ENCODE results near the gene MAST3.

Gene MAST3
- total RNA-seq, result 4.4 to 36.3 (median 17.8) reads per million in 18 experiments

DNA sequence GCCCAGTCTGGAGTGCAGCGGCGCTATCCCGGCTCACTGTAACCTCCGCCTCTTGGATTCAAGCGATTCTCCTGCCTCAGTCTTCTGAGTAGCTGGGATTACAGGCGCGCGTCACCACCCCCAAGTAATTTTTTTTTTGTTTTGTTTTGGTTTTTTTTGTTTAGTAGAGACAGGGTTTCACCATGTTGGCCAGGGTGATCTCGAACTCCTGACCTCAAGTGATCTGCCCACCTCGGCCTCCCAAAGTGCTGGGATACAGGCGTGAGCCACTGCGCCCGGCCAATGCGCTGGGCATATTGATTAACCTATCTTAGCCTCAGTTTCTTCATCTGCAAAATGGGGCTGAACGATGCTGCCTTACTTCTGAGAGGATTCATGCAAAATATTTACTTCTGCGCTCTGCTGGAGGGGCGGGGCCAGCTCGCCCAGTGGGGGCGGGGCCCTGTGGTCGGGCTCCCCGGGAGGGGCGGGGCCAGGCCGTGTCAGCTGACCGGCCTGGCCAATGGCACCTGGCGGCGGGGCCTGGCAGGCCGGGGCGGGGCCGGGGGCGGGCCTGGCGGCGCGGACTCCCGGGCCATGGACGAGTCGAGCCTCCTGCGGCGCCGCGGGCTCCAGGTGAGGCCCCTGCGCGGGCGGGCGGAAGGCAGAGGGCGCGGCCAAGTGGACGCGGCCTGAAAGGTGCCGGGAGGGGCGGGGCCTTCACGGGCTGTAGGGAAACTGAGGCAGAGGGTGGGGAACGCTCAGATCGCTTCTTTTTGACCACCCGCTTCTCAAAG is at the start of gene MAST3:
TSS of gene MAST3 (plus strand) at position 562 of the 776 bp plus-strand sequence. CDS start at position 577, 15 bp downstream.
- DNase-seq, result peak; percentile 91 to 93

GRCh38 chr19:18049385-18049784 is 48.2 kb upstream of the MAST3 start:
- DNase-seq, result peak; percentile 37 to 51

- DNase-seq, result no peak
Measured at GRCh38 chr19:18051887-18052286, 45.7 kb upstream of the MAST3 start.

DNA sequence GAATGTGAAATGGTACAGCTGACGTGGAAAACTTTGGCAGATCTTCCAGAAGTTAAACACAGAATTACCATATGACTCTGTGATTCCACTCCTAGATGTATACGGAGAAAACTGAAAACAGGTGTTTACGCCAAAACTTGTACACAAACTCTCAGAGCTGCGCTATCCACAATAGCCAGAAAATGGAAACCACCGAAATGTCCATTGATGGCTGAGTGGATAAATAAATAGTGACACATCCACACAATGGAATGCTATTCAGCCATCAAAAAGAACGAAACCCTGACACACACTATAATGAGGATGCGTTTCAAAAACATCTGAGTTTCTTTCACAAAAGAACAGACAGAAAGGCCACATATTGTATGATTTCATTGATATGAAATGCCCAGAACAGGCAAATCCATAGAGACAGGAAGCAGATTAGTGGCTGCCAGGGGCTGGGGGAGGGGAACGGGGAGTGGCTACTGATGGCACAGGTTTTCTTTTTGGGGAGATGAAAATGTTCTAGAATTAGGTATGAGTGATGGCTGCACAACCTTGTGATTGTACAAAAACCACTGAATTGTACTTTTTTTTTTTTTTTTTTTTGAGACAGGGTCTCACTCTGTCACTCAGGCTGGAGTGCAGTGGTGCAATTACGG is 43.9 kb upstream of the MAST3 start:
- DNase-seq, result no peak

DNA sequence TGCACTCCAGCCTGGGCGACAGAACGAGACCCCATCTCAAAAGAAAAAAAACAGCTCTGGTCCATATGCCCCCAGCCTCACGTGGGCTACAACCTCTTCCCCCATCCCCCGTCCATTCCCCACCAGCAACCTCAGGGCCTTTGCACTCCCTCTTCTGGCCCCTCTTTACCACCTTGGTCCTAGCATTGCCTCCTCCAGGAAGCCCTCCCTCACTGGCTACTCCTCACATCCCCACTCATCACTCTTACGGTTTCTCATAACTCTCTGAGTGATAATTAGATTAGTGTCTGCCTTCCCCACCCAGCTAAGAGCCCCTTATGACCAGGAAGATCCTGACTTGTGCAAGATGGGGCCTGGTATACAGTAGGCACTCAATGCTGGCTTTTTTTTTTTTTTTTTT is 41.6 kb upstream of the MAST3 start:
- no peak for DNase-seq

DNA sequence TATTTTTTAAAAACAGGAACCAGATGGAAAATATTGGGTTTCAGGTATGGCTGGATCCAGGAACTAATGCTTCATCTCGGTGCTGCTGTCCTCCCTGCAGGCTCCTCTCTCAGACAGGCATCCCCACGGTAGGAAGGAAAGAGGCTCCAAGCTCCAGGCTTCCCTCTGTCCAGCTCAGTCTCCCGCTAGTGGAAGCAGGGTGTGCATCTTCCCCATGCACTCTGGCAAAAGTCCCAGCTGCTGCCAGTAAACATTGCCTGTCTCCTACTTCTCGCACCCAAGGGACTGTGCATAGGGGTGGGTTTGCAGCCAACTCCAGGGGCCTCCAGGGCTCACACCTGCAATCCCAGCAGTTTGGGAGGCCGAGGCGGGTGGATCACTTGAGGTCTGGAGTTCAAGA is 40.0 kb upstream of the MAST3 start:
- DNase-seq, result no peak

DNA sequence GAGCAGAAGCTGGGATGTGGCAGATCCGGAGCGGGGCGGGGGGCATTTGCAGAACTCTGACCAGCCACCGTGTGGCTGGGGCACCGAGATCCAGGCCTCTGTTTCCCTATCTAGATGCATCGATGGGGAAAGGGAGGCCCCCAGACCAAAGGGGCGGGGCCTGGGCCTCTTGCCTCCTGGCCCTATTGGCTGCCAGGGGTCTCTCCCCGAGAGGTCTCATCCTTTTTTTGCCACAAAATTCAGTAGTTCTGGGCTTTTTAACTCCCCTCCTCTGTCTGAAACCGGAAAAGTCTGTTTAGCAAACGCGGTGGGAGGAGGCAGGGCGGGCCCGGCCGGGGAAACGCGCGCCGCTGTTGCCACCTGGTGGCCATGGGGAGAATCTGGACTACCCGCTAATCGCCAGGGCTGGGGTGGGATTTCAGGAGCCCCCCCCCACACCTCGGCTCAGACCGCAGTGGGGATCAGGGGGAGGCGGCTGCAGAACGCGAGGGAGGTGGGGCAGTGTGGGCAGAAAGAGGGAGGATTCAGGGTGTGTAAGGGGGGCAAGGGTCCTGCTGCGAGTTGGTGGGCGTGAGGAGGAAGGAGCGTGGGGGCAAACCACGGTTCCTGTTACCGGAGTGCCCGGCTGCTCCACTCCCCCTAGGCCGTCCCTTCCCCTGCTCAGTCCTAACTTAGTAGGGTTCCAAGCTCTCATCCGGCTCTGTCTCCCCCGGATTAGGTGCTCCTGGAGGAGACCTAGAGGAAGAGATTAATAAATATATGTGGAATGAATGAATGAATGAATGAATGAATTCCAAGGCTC is 39.2 kb upstream of the MAST3 start:
- DNase-seq, result peak; percentile 71 to 73

DNA sequence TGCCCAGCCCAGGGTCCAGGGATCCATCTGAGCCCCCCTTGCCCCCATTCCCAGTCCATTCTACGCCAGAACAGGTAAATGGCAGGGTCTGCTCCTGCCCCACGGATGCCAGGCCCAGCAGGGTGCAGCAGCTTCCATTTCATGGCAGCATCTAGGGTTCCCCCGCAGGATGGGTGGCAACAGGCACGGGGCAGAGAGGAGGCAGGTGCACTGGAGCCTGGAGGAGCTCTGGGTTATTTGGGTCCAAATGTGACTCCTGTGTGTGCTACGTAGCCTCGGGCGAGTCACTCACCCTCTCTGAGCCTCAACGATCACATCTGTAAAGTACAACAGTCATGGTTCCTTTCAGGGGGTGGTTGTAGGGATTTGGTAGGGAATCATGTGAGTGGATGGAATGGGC is 38.3 kb upstream of the MAST3 start:
- DNase-seq, result no peak

DNA sequence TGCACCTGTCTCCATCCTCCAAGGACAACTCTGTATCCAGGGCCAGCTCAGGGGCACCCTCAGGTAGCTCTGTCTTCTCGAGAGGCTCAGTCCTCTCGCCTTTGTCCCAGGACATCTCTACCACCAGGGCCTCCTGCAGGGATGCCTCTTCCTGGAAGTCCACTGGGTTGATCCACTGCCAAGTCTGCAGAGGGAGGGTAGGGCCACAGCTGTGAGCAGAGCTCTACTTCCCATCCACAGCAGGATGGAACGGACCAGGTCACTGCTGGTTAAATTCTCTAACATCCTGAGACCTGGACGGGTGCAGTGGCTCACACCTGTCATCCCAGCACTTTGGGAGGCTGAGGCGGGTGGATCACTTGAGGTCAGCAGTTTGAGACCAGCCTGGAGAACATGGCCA is 37.7 kb upstream of the MAST3 start:
- DNase-seq, result no peak

GRCh38 chr19:18060472-18060871 is 37.1 kb upstream of the MAST3 start:
- DNase-seq, result no peak

- no peak for DNase-seq
Measured at GRCh38 chr19:18062028-18062427, 35.5 kb upstream of the MAST3 start.

- DNase-seq, result peak in 1 of 2 donors; percentile 22
Measured at GRCh38 chr19:18063463-18063862, 34.1 kb upstream of the MAST3 start.

GRCh38 chr19:18065173-18065495 is 32.4 kb upstream of the MAST3 start:
- no peak for DNase-seq

DNA sequence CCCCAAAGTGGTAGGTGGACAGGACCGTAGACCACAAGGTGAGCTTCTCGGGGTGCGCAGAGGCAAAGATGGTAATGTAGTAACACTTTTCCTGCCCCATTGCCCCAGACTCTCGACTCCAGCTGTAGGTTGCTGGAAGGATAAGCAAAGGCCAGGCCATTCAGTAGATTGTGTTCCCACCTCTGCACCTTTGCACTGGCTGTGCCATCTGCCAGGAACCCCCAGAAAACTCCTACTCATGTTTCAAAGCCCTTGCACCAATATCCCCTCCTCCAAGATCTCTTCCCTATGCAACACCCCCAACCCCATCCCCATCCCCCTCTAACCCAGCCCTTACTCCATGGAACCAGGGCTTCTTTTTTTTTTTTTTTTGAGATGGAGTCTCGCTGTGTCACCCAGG is 29.2 kb upstream of the MAST3 start:
- DNase-seq, result no peak

DNA sequence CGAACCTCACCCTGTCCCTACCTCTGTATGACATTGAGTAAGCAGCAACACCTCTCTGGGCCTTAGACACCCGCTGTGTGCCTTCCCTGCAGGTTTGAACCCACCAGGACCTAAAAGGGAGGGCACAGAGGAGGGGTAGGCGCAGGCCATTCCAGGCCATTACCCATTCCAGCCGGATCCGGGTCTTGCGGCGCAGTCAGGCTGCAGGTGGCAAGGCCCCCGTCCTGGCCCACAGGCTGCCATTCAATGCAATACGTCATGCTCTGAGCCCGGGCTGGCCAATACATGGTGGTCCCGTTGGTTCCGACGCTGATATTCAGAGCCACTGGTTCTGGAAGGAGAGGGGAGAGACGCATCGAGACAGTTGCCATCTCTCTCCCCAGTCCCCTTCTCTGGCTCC is 28.2 kb upstream of the MAST3 start:
- no peak for DNase-seq

DNA sequence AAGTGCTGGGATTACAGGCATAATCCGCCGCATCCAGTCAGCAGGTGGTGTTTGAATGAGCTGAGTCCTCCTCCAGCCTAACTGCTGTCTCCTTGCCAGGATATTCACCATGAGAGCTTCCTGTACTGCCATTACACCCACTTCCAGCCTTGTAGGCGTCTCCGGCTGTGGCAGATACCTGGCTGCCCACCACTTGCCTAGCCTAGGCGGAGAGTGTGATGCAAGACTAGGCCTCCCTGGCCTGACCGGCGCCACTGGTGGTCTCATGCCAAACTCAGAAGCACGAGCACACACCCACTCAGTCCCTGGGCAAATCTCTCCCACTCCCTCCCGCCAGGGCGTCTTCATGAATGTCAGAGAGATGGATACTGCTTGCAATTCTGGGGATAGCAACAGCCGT is 27.4 kb upstream of the MAST3 start:
- no peak for DNase-seq

GRCh38 chr19:18072335-18072734 is 25.2 kb upstream of the MAST3 start:
- DNase-seq, result no peak

DNA sequence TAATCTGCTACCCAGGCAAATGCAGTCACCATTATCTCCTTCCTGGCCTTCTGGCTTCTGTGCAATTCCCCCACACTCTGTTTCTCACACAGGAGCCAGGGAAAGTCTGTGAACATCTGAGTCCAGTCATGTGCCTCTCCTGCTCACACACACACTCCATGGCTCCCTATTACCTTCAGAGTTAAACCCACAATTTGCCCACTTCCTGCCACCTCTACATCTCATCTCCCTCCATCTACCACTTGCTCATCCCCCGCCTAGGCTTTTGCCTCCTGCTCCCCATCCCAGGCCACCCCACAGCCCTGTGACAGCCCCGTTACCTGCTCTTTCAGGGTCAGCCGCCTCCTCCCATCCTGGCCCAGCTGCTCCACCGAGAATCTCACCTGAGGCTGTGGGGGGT is 24.4 kb upstream of the MAST3 start:
- DNase-seq, result no peak

- no peak for DNase-seq
Measured at GRCh38 chr19:18074192-18074591, 23.4 kb upstream of the MAST3 start.

- DNase-seq, result no peak
Measured at GRCh38 chr19:18083929-18084684, 13.5 kb upstream of the MAST3 start.

DNA sequence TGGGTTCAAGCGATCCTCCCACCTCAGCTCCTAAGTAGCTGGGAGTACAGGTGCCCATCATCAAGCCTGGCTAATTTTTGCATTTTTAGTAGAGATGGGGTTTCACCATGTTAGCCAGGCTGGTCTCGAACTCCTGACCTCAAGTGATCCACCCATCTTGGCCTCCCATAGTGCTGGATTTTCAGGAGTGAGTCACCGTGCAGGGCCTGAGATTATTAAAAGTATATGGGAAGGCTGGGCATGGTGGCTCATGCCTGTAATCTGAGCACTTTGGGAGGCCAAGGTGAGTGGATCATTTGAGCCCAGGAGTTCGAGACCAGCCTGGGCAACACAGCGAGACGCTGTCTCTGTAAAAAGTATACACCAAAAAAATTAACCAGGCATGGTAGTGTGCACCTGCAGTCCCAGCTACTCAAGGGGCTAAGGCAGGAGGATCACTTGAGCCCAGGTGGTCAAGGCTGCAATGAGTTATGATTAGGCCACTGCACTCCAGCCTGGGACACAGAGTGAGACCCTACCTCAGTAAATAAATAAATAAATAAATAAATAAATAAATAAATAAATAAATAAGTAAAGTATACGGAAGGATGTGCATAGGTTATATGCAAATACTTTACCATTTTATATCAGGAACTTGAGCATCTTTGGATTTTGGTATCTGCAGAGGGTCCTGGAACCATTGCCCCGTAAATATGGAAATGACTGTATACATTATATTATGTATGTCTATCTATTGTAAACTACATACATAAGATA is 11.7 kb upstream of the MAST3 start:
- no peak for DNase-seq

GRCh38 chr19:18086590-18087138 is 10.9 kb upstream of the MAST3 start, which contains the start of gene IL12RB1:
Gene IL12RB1, minus strand, starts transcription at chr19:18086934. Its CDS starts 111 bp downstream, at chr19:18086823.
- DNase-seq, result peak; percentile 42 to 48
